NT2/D1 (cell line): ENCODE measurements around the gene MVK.

Experiments
- YY1 ChIP-seq: IDR thresholded peaks from 2 replicates; pipeline ENCODE4 v1.6.1; 2011; ENCODE audit not compliant: insufficient read length, insufficient read depth
- ZNF274 ChIP-seq: IDR thresholded peaks from 2 replicates; pipeline ENCODE4 v1.6.1; 2011; ENCODE audit warnings: mild to moderate bottlenecking, low read depth, low read length

GRCh38 chr12:109594556-109595317, 21.1 kb downstream of the MVK start:
- TF ChIP-seq YY1 (no peak), ZNF274 (no peak)
